ENCODE results near the gene EPS8.

The EPS8 gene

DNA sequence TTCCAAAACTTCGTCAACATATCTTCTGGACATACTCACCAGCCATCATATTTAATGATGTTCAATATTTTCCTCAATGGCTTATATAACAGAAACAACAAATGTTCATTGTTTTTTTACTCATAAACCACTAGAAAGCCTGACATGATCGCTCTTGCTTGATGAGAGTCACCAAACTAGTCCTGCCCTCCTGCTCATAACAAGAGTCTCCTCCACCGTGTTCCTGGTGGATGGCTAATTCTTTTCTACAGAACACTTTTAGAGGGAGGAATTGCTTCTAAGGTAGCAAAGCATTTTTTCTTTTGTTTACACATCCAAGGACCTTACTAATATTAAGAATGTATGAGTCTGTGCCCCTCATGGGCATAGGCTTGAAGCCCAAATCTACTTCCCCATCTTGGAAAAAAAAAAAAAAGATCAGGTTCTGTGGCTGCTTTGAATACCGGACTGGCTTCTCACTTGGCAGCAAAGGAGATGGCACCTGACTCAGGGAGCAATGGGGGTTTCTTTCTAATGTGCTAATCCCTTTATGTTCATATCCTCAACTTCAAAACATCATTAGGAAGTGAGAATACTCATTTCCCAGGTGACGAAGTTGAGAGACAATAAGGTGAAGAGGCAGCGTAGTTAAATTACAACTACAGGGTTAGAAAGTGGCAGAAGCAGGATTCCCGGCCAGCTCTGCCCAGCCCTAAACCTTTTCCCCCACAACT is 188.8 kb downstream of the EPS8 start:
- no peak overlapping the region for H3K4me3 ChIP-seq (ENCODE audit: control insufficient read depth, low read depth, low read length)
- no peak for DNase-seq (ENCODE audit: low read depth)

DNA sequence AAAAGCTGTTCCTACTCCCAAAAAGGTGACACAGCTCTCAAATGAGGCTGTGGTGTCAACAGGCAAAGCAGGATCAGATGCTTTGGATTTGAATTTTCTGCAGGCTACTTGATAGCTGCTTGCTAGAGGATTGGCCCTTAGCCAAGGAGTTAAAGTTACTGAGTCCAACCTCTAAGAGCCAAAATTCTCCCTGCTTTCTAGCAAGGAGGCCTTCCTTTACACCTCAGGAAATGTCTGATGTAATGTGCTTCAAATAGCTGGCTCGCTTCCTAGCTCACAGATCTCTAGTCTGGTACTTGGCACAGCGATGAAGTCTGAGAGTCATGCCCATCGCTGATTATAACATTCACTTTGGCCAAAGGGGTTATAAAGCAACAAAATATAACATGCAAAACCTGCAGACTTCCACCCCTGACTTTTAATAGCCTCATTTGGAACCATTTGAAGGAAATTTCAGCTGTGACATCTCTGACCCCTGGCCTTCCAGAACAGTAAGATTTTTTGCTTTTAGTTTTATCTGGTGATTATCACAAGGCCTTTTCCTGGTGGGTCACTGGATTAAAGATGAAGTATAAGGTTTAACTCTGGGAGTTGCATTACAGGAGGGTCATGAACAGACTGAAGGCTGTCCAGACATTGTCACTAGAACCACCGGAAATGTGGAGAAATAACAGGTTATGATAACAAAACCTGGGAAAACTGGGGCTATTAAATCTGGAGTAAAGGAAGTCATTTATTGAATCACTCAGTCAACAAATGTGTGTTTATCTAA is 189.7 kb downstream of the EPS8 start:
- TF ChIP-seq, protein P1, sequence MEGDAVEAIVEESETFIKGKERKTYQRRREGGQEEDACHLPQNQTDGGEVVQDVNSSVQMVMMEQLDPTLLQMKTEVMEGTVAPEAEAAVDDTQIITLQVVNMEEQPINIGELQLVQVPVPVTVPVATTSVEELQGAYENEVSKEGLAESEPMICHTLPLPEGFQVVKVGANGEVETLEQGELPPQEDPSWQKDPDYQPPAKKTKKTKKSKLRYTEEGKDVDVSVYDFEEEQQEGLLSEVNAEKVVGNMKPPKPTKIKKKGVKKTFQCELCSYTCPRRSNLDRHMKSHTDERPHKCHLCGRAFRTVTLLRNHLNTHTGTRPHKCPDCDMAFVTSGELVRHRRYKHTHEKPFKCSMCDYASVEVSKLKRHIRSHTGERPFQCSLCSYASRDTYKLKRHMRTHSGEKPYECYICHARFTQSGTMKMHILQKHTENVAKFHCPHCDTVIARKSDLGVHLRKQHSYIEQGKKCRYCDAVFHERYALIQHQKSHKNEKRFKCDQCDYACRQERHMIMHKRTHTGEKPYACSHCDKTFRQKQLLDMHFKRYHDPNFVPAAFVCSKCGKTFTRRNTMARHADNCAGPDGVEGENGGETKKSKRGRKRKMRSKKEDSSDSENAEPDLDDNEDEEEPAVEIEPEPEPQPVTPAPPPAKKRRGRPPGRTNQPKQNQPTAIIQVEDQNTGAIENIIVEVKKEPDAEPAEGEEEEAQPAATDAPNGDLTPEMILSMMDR (IDR thresholded peaks at IDR 0.05; ENCODE audit: control insufficient read depth, insufficient read depth, low read depth, low read length, missing control alignments): no peak
- DNase-seq (ENCODE audit: low read depth): peak; percentile 77
- no peak overlapping the region for H3K4me3 ChIP-seq (ENCODE audit: control insufficient read depth, low read depth, low read length)

More for the DNA sequence above, 188.8 kb downstream of the EPS8 start:
- TF ChIP-seq, protein P1 (IDR thresholded peaks at IDR 0.05; ENCODE audit: control insufficient read depth, insufficient read depth, low read depth, low read length, missing control alignments): no peak

DNA sequence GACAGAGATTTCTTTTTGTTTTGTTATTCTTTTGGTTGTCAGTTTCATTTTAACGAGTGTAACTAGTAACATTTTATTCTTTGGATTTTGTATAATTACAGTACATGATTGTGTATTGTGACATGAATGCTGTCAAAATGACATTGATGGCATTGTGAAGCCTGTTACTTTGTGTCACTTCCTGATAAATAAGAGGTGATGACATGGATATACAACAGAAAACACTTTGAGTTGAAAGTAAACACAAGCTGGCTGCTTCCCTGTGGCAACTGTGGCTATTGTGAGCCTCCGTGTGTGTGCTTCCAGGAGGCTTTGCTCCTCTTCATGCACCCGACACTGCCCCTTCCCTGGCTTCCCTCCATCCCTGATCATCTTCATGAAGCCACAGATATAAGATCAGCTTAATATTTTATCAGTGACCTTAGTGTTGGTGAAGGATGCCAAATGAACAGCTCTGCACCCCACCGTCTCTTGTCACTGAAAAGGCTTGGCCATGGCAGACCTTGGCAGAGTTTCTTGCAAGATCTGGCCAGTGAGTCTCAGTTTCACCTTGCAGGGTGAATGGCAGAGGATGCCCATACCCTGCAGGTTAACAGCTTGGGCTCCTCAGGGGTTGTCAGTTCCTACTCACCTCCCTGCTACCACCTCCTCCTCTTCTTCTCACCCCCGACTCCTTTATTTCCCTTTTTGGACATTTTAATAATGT is 191.9 kb downstream of the EPS8 start:
- TF ChIP-seq, protein P1 (IDR thresholded peaks at IDR 0.05; ENCODE audit: control insufficient read depth, insufficient read depth, low read depth, low read length, missing control alignments): no peak
- no peak overlapping the region for H3K4me3 ChIP-seq (ENCODE audit: control insufficient read depth, low read depth, low read length)
- no peak for DNase-seq (ENCODE audit: low read depth)

DNA sequence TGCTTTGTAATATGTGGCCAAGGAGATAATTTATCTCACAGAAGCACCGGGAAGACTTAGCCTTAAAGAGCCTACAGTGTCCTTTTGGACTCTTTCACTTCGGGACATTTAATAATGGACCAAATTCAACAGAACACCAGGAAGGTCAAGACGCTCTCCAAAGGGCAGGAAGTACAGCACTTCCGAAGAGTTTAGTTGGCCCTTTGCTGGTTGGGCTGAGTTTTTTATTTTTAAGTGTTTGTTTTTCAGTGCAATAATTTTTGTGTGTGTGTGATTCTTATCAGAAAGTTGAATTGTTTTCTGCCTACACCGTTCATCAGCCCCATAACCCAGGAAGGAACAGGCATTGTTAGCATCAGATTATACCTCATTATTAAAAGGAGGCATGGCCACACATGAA is 193.0 kb downstream of the EPS8 start:
- TF ChIP-seq, protein P1 (IDR thresholded peaks at IDR 0.05; ENCODE audit: control insufficient read depth, insufficient read depth, low read depth, low read length, missing control alignments): no peak
- no peak for DNase-seq (ENCODE audit: low read depth)

DNA sequence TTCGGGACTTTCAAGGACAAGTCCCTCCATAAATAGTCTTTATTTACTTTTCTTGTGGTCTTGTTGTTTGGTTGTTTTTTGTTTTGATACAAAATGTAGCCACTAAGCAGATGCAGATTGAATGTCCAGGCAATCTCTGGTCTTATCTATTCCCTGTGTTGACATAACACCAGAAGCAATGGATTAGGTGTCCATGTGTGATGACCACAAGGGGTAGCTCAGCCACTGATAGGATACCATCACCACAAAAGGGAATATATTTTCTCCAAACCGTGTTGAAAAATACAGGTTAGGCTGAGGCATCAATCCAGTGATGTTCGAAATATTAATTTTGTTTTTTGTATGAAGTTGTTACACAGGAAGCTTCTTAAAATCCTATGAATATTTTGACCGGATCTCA is 196.3 kb downstream of the EPS8 start:
- TF ChIP-seq, protein P1 (IDR thresholded peaks at IDR 0.05; ENCODE audit: control insufficient read depth, insufficient read depth, low read depth, low read length, missing control alignments): peak; percentile 24
- DNase-seq (ENCODE audit: low read depth): no peak
- no peak overlapping the region for H3K4me3 ChIP-seq (ENCODE audit: control insufficient read depth, low read depth, low read length)

More for the DNA sequence above, 193.0 kb downstream of the EPS8 start:
- no peak overlapping the region for H3K4me3 ChIP-seq (ENCODE audit: control insufficient read depth, low read depth, low read length)

DNA sequence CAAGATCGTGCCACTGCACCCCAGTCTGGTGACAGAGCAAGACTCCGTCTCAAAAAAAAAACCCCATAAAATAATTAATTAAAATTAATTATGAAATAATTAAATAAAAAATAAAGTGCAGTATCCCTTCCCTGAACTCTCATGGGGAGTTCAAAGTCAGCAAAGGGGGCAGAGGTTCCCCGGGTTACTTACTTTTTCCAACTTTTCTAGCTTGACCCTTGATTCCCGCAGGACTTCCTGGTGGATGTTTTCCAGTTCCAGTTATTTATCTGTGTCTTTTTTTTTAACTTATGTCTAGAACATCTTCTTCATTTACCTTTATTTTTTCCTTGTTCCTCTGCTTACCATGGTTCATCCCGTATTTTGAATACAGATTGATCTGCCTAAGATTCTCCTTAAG is 197.4 kb downstream of the EPS8 start:
- TF ChIP-seq, protein P1 (IDR thresholded peaks at IDR 0.05; ENCODE audit: control insufficient read depth, insufficient read depth, low read depth, low read length, missing control alignments): no peak
- no peak for DNase-seq (ENCODE audit: low read depth)
- no peak overlapping the region for H3K4me3 ChIP-seq (ENCODE audit: control insufficient read depth, low read depth, low read length)
